ENCODE data around the gene PRLH.

PRLH gene

GRCh38 chr2:237569896-237570295 is 3.5 kb downstream of the PRLH start:
- DNase-seq (ENCODE audit: low read depth) = no peak
- no peak for TF ChIP-seq CTCF (IDR thresholded peaks at IDR 0.05; ENCODE audit: low read depth, low read length)
- TF ChIP-seq POLR2A (IDR thresholded peaks at IDR 0.05; ENCODE audit: extremely low read depth, insufficient read length) = no peak

GRCh38 chr2:237570776-237571335 is 4.5 kb downstream of the PRLH start:
- no peak for DNase-seq (ENCODE audit: low read depth)
- no peak overlapping the region for H3K4me3 ChIP-seq (ENCODE audit: low read depth, low read length)
- no peak for TF ChIP-seq MAX (IDR thresholded peaks at IDR 0.05; ENCODE audit: low read depth, low read length)
- TF ChIP-seq CTCF (IDR thresholded peaks at IDR 0.05; ENCODE audit: low read depth, low read length) = no peak
- TF ChIP-seq MYC (IDR thresholded peaks at IDR 0.05; ENCODE audit: low read depth, low read length) = no peak
- TF ChIP-seq POLR2A (IDR thresholded peaks at IDR 0.05; ENCODE audit: extremely low read depth, insufficient read length) = no peak

More at GRCh38 chr2:237569896-237570295, 3.5 kb downstream of the PRLH start:
- H3K4me3 ChIP-seq (ENCODE audit: low read depth, low read length) = no peak overlapping the region

- H3K4me3 ChIP-seq (ENCODE audit: low read depth, low read length) = no peak overlapping the region
- no peak for TF ChIP-seq POLR2A (IDR thresholded peaks at IDR 0.05; ENCODE audit: extremely low read depth, insufficient read length)
- DNase-seq (ENCODE audit: low read depth) = no peak
Measured at GRCh38 chr2:237571551-237571950, 5.2 kb downstream of the PRLH start.

GRCh38 chr2:237572021-237572741 is 5.8 kb downstream of the PRLH start:
- no peak overlapping the region for H3K4me3 ChIP-seq (ENCODE audit: low read depth, low read length)
- TF ChIP-seq CTCF (IDR thresholded peaks at IDR 0.05; ENCODE audit: low read depth, low read length) (peak; percentile 92), MYC (IDR thresholded peaks at IDR 0.05; ENCODE audit: low read depth, low read length) (no peak), MAX (IDR thresholded peaks at IDR 0.05; ENCODE audit: low read depth, low read length) (0 out of 2 replicates have a peak, but pooled peaks have one; percentile 5), POLR2A (IDR thresholded peaks at IDR 0.05; ENCODE audit: extremely low read depth, insufficient read length) (no peak)

GRCh38 chr2:237572742-237573101 is 6.3 kb downstream of the PRLH start:
- no peak for DNase-seq (ENCODE audit: low read depth)
- H3K4me3 ChIP-seq (ENCODE audit: low read depth, low read length) = no peak overlapping the region
- TF ChIP-seq CTCF (IDR thresholded peaks at IDR 0.05; ENCODE audit: low read depth, low read length) (no peak), MAX (IDR thresholded peaks at IDR 0.05; ENCODE audit: low read depth, low read length) (no peak)

More at GRCh38 chr2:237572021-237572741, 5.8 kb downstream of the PRLH start:
- peak; percentile 91 for DNase-seq (ENCODE audit: low read depth)

GRCh38 chr2:237573721-237574415 is 7.5 kb downstream of the PRLH start:
- no peak overlapping the region for H3K4me3 ChIP-seq (ENCODE audit: low read depth, low read length)
- DNase-seq (ENCODE audit: low read depth) = no peak
- TF ChIP-seq POLR2A (IDR thresholded peaks at IDR 0.05; ENCODE audit: extremely low read depth, insufficient read length) (no peak), CTCF (IDR thresholded peaks at IDR 0.05; ENCODE audit: low read depth, low read length) (no peak), MAX (IDR thresholded peaks at IDR 0.05; ENCODE audit: low read depth, low read length) (no peak), MYC (IDR thresholded peaks at IDR 0.05; ENCODE audit: low read depth, low read length) (no peak)

Data from NB4 (cell line).